ENCODE data around the gene ADAM11.
A peak's percentile ranks its signal among the peaks of the same experiment; 100 is the strongest.

Gene ADAM11

GRCh38 chr17:44830359-44831288 is 71.8 kb downstream of the ADAM11 start:
- peaks cover 18% of the 10 kb centered on the region for H3K4me1 ChIP-seq
- DNase-seq (ENCODE audit: low spot score in 2 of 2): peak; percentile 16 to 50
- peaks cover 2% of the 10 kb centered on the region; the same call in 1 of the 2 replicates for H3K36me3 ChIP-seq (replicated peaks)
- no peaks in the 10 kb centered on the region for H3K9me3 ChIP-seq
- H3K4me3 ChIP-seq: peak overlapping the region; percentile 76
- in situ Hi-C loops (cut with MboI; ENCODE audit: low sequenced_read_pairs): no loop called here
- no peaks in the 10 kb centered on the region for H3K27me3 ChIP-seq (ENCODE audit: low read depth)

- in situ Hi-C loops (cut with MboI; ENCODE audit: low sequenced_read_pairs): no loop called here
- H3K4me3 ChIP-seq: no peak overlapping the region
- no peaks in the 10 kb centered on the region for H3K27me3 ChIP-seq (ENCODE audit: low read depth)
- no peaks in the 10 kb centered on the region for H3K9me3 ChIP-seq
- peaks cover 18% of the 10 kb centered on the region for H3K4me1 ChIP-seq
- DNase-seq (ENCODE audit: low spot score in 2 of 2): no peak
- peaks cover 2% of the 10 kb centered on the region; the same call in 1 of the 2 replicates for H3K36me3 ChIP-seq (replicated peaks)
Observed at GRCh38 chr17:44831371-44831770, 72.6 kb downstream of the ADAM11 start.

Measured in HAP-1 (cell line).